HG02870 (cell line): ENCODE results near the gene ZFP82.

Source experiments
- ATAC-seq: cut with Tn5 transposase; IDR thresholded peaks from one replicate; pipeline ENCODE4 v1.9.1; 2021; ENCODE audit warnings: mild to moderate bottlenecking, moderate library complexity; ENCODE audit not compliant: unreplicated experiment

ZFP82 gene

GRCh38 chr19:36373638-36374156 is 44.7 kb downstream of the ZFP82 start:
- no peak for ATAC-seq

GRCh38 chr19:36371886-36372285 is 46.6 kb downstream of the ZFP82 start:
- no peak for ATAC-seq

- no peak for ATAC-seq
These were observed 54.6 kb downstream of the ZFP82 start for GRCh38 chr19:36363845-36364244.
